ENCODE measurements around the gene GATAD2A. TPM values are rescaled to one million over a fixed set of nuclear protein-coding genes. Genes with fewer than 3 reads are reported as not detected.

Gene GATAD2A, protein sequence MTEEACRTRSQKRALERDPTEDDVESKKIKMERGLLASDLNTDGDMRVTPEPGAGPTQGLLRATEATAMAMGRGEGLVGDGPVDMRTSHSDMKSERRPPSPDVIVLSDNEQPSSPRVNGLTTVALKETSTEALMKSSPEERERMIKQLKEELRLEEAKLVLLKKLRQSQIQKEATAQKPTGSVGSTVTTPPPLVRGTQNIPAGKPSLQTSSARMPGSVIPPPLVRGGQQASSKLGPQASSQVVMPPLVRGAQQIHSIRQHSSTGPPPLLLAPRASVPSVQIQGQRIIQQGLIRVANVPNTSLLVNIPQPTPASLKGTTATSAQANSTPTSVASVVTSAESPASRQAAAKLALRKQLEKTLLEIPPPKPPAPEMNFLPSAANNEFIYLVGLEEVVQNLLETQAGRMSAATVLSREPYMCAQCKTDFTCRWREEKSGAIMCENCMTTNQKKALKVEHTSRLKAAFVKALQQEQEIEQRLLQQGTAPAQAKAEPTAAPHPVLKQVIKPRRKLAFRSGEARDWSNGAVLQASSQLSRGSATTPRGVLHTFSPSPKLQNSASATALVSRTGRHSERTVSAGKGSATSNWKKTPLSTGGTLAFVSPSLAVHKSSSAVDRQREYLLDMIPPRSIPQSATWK
- total RNA-seq: 100 to 1,000 TPM in 1 of 4 donors, 10 to 100 TPM in 3; 18.5 to 138 (median 25.5) TPM
- polyA plus RNA-seq: 10 to 100 TPM; 23.4 to 50.5 (median 31.0) TPM

DNA sequence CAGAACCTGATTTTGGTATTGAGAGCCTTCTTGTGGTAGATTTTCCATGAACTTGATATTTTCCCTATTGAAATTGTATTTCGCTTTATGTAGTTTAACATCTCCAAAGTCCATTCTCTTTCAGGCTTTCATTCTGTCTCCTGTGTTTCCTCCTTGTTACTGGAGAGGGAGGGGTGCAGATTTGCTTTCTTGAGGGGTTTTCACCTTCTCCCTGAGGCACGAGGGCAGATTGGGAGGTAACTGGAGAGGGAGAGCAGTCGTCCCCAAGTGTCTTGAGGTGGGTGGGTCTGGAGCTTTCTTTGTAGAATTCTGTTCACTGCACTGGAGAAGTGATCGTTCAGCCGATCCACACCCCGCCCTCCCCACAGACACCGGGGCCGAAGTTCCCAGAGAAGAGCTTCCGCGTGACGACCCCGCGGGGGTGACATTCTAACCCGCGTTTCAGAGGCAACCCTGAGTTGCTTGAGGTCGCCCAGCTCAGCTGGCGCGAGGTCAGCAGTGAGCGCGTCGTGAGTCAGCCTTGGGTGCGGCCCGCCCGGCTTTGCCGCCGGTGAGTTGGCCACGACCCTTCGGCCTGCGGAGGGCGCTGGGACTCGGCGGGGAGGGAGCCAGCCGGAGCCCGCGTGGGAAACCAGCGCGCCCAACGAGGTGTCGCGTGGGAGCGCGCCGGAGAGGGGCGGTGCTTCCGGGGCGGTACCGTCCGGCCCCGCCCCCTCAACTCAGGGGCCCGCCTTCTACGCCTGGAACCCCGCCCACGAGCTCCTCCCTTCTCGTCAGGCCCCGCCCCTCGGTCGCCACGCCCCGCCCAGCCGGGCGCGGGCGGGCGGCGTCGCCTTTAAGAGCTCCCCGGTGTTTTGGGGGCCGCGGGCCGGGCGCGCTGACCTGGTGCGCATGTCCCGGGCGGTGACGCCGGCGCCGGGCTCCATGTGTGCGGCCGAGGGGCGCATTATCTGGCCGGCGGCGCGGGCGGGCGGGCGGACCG lies at the start of gene GATAD2A:
GATAD2A (plus strand) TSS at position 797 of the 982 bp plus-strand sequence. CDS start 59,671 bp downstream, outside the sequence.
- H3K9me3 ChIP-seq: no peaks in the 10 kb centered on the region
- H3K27me3 ChIP-seq: no peaks in the 10 kb centered on the region
- H3K27ac ChIP-seq: peak within 1 kb of the TSS; percentile 86 to 93 (median 89)
- intact Hi-C loops (cut with DNase I): loop anchor here (1.0 to 10.0 kb wide), 5 partner anchors 20 to 260 kb away; partner anchors contain the start of genes ATP13A1 and ZNF101
- no peaks in the 10 kb centered on the region for H3K36me3 ChIP-seq
- H3K4me3 ChIP-seq: peak within 1 kb of the TSS; percentile 88 to 99 (median 98)
- peak; percentile 97 for DNase-seq
- peak; percentile 7 to 79 (median 70) for TF ChIP-seq POLR2AphosphoS5 (IDR thresholded peaks at IDR 0.05)
- TF ChIP-seq POLR2A (IDR thresholded peaks at IDR 0.05): no peak
- TF ChIP-seq, protein P1, sequence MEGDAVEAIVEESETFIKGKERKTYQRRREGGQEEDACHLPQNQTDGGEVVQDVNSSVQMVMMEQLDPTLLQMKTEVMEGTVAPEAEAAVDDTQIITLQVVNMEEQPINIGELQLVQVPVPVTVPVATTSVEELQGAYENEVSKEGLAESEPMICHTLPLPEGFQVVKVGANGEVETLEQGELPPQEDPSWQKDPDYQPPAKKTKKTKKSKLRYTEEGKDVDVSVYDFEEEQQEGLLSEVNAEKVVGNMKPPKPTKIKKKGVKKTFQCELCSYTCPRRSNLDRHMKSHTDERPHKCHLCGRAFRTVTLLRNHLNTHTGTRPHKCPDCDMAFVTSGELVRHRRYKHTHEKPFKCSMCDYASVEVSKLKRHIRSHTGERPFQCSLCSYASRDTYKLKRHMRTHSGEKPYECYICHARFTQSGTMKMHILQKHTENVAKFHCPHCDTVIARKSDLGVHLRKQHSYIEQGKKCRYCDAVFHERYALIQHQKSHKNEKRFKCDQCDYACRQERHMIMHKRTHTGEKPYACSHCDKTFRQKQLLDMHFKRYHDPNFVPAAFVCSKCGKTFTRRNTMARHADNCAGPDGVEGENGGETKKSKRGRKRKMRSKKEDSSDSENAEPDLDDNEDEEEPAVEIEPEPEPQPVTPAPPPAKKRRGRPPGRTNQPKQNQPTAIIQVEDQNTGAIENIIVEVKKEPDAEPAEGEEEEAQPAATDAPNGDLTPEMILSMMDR (IDR thresholded peaks at IDR 0.05): peak in 2 of 4 experiments; percentile 10 to 18
- peaks cover 0 to 51% (median 38%) of the 10 kb centered on the region in 4 donors for H3K4me1 ChIP-seq
- WGBS, 2 donors: 1 to 2% methylated on average over 90 of the region's 90 CpGs

DNA sequence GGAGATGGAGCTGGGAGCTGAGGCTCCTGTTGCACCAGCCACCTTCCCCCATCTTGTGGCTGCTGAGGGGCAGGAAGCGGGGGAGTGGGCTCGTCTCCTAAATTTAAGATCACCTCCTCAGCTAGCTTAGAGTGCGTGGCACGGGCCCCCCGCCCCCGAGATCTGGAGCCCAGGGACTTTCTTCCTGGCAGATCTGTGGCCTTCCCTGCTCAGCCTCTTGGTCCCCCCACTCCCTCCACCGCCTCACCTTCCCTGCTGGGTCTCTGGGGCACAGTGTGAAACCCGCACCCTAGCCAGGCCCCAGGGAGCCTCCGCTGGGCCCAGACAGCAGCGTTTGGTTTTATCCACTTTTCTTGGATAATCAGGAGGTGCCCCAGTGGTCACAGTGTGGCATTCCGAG lies 49.0 kb upstream of the GATAD2A start:
- 94 to 95% methylated on average over 11 of the region's 11 CpGs for WGBS, 2 donors
- TF ChIP-seq EP300 (IDR thresholded peaks at IDR 0.05) (no peak), POLR2A (IDR thresholded peaks at IDR 0.05) (no peak), POLR2AphosphoS5 (IDR thresholded peaks at IDR 0.05) (no peak)
- TF ChIP-seq, protein P1 (IDR thresholded peaks at IDR 0.05): no peak
- H3K4me1 ChIP-seq: peaks cover 0 to 8% (median 4%) of the 10 kb centered on the region in 4 donors
- no peak for DNase-seq
- no peaks in the 10 kb centered on the region for H3K27me3 ChIP-seq
- H3K4me3 ChIP-seq: no peak overlapping the region
- H3K9me3 ChIP-seq: no peaks in the 10 kb centered on the region
- H3K27ac ChIP-seq: no peak overlapping the region
- intact Hi-C loops (cut with DNase I): loop anchor here (5.0 kb wide), 1 partner anchor 34 kb away; the partner anchor contains the start of genes MAU2 and SUGP1
- H3K36me3 ChIP-seq: peaks cover 49 to 69% (median 51%) of the 10 kb centered on the region in 4 donors

DNA sequence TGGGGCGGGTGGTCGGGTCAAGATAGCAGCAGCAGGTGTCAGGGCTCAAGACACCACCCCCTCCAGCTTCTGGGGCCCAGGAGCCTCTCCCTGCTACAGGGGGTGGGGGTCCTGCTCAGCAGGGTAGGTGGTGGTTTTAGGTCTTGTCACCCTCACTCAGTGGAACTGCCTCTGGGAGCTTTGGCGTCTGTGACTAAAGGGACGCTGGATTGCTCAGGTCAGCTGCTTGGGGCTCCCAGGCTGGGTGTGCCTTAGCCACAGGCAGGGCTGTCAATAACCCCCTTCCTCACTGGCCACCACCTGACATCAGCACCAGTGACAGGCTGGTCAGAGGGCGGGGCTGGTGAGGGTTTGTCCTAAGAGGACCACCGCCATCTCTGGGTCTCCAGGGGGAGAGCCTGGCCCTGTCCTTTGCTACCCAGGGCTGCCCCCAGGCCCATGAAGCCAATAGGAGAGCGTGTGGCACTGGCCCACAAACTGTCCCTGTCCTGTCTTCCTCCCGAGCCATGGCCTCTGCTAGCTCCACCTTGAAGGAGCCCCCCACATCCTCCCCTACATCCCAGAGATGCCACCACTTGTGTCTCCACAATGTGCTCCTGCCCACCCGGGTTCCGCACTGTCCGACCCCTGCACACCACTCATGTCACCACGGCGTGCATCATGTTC lies 48.4 kb upstream of the GATAD2A start:
- Histone ChIP-seq H3K36me3 (peaks cover 45 to 64% (median 48%) of the 10 kb centered on the region in 4 donors), H3K27me3 (no peaks in the 10 kb centered on the region), H3K9me3 (no peaks in the 10 kb centered on the region), H3K27ac (no peak overlapping the region), H3K4me3 (no peak overlapping the region), H3K4me1 (peaks cover 0 to 8% (median 4%) of the 10 kb centered on the region in 4 donors)
- 90 to 93% methylated on average over 13 of the region's 13 CpGs for WGBS, 2 donors
- TF ChIP-seq POLR2AphosphoS5 (IDR thresholded peaks at IDR 0.05): no peak
- no peak for TF ChIP-seq EP300 (IDR thresholded peaks at IDR 0.05)
- no peak for TF ChIP-seq POLR2A (IDR thresholded peaks at IDR 0.05)
- TF ChIP-seq, protein P1 (IDR thresholded peaks at IDR 0.05): no peak
- no peak for DNase-seq
- intact Hi-C loops (cut with DNase I): loop anchor here (5.0 kb wide), 1 partner anchor 35 kb away; the partner anchor contains the start of genes MAU2 and SUGP1

All from sigmoid colon (tissue), 7 donors.